MM.1S (cell line): ENCODE measurements around the gene MDH2.

Source experiments
- CTCF ChIP-seq: fragments of 300-600 bp; sonication (generic); IDR thresholded peaks from 2 replicates; pipeline ENCODE4 v1.5.1; 2016; ENCODE audit warnings: antibody characterized with exemption, low read length, mixed read lengths
- EZH2phosphoT487 ChIP-seq: fragments of 300-600 bp; sonication (generic); IDR thresholded peaks from 2 replicates; pipeline ENCODE4 v1.6.1; 2018; ENCODE audit warnings: antibody characterized with exemption, low read length

- TF ChIP-seq CTCF (no peak), EZH2phosphoT487 (no peak)
Measured at GRCh38 chr7:76011442-76011861, 36.5 kb upstream of the MDH2 start.
